Measurements from ENCODE around the gene COASY.

COASY gene

GRCh38 chr17:42613699-42614295, 51.8 kb downstream of the COASY start:
- DNase-seq: no peak

All from fibroblast of skin of abdomen (primary cell).